Measurements from ENCODE around the gene ACTN4. TPM values are rescaled to one million over a fixed set of nuclear protein-coding genes. Genes with fewer than 3 reads are reported as not detected.

Gene ACTN4
- total and polyA plus RNA-seq, 2 donors (not counting 3 experiments of a cell fraction or from before 2014, with no cell fraction given) = 313 to 748 TPM

GRCh38 chr19:38687837-38688378 lies 40.5 kb downstream of the ACTN4 start:
- TF ChIP-seq POLR2AphosphoS5 (IDR thresholded peaks at IDR 0.05; ENCODE audit: insufficient read depth, low read depth, low read length) (no peak), POLR2A (IDR thresholded peaks at IDR 0.05; ENCODE audit: low read depth, low read length) (no peak), JUN (IDR thresholded peaks at IDR 0.05; ENCODE audit: borderline replicate concordance, insufficient read depth, insufficient read length, low read depth) (no peak), MYC (IDR thresholded peaks at IDR 0.05; ENCODE audit: low read depth, low read length) (no peak), CTCF (IDR thresholded peaks at IDR 0.05; ENCODE audit: extremely low read depth in 1 of 2, insufficient read depth in 1 of 2, low read depth in 1 of 2, low read length in 2 of 2) (no peak), MAX (IDR thresholded peaks at IDR 0.05; ENCODE audit: insufficient read depth, insufficient read length) (no peak), EZH2 (IDR thresholded peaks at IDR 0.05; ENCODE audit: borderline replicate concordance, low read depth, low read length, severe bottlenecking) (no peak), GATA2 (IDR thresholded peaks at IDR 0.05; ENCODE audit: insufficient read depth, insufficient read length, low read depth, low read length) (no peak), FOS (IDR thresholded peaks at IDR 0.05; ENCODE audit: borderline replicate concordance, insufficient read depth, low read length) (no peak)
- no peaks in the 10 kb centered on the region for H3K9me1 ChIP-seq (replicated peaks; ENCODE audit: control insufficient read depth, extremely low read depth, insufficient read depth, low read length)
- dilution Hi-C loops (cut with MboI; ENCODE audit: extremely low pct_ligation_motif_present, low sequenced_read_pairs) = no loop called here
- H3K27ac ChIP-seq (ENCODE audit: insufficient read depth, low read depth, low read length) = no peak overlapping the region
- BruUV-seq (replicated peaks) = no TSS peak
- ChIA-PET POLR2A (no interaction called here), CTCF (no interaction called here)
- intact Hi-C loops (cut with micrococcal nuclease) = no loop called here
- DNase-seq (ENCODE audit: low read depth, low spot score) = no peak
- H3K79me2 ChIP-seq (ENCODE audit: control insufficient read depth, insufficient read depth, low read length) = peaks cover 86% of the 10 kb centered on the region
- H4K20me1 ChIP-seq (replicated peaks; ENCODE audit: control insufficient read depth, extremely low read depth, insufficient read depth, low read length) = no peaks in the 10 kb centered on the region
- H3K4me3 ChIP-seq (replicated peaks in 1 of 3; ENCODE audit: insufficient read depth in 1 of 3, low read depth in 1 of 3, low read length in 3 of 3) = no peak overlapping the region
- no peaks in the 10 kb centered on the region for H3K27me3 ChIP-seq (ENCODE audit: control insufficient read depth in 2 of 2, insufficient read depth in 2 of 2, low read length in 2 of 2)
- no peak overlapping the region for H2AFZ ChIP-seq (ENCODE audit: low read depth, low read length)
- no peak overlapping the region for H3K9ac ChIP-seq (replicated peaks; ENCODE audit: extremely low read depth, insufficient read depth, low read length)
- no peak overlapping the region for H3K4me2 ChIP-seq (ENCODE audit: insufficient read depth, low read length)
- peaks cover 57% of the 10 kb centered on the region for H3K4me1 ChIP-seq (ENCODE audit: control insufficient read depth, extremely low read depth, insufficient read depth, low read length)
- H3K9me3 ChIP-seq (replicated peaks; ENCODE audit: control insufficient read depth, insufficient read depth, low read length) = no peaks in the 10 kb centered on the region
- H3K36me3 ChIP-seq (ENCODE audit: control insufficient read depth in 2 of 2, extremely low read depth in 1 of 2, insufficient read depth in 2 of 2, low read length in 2 of 2) = peaks cover 0 to 2% of the 10 kb centered on the region in 2 experiments
- FAIRE-seq = no peak
